HG03097 (cell line): ENCODE data around the gene TRIP4.

ENCODE experiments used
- ATAC-seq: cut with Tn5 transposase; IDR thresholded peaks from one replicate; pipeline ENCODE4 v1.9.1; 2021; ENCODE audit not compliant: unreplicated experiment, low FRiP score

TRIP4 gene

DNA sequence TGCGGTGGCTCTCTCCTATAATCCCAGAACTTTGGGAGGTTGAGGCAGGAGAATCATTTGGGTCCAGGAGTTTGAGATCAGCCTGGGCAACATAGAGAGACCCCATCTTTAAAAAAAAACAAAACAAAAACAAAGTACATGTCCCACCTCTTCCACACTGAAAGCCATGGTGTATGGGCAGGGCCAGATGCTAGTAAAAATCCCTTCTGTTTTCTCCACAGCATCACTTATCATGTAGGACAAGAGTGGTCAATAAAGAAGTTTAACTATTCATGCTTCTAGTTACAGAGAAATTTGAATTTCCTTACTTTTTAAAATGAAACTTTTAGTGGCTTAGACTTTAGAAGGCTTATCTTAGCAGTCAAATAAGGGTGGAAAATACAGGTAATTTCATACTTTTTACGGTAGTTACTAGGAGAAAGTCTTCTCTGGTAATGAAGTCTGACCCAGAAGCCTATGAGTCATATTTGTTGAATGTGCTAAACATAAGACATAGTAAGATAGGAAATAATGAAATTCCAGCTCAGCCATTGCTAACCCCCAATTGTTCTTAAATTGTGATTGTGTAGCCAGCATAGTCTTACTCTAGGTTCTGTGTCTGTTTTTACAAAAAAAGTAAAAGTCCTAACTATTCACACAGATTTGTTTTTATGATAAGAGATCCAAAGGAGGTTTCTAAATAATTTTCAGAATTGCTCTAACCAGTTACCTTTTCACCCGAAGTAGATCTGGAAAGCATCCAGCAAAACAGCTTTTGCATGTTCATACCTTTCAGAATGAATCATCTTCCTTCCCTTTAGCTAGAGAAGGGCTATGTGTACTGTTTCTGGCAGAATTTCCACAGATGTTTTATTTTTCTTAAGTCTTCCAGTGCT, 56.3 kb downstream of the TRIP4 start:
- ATAC-seq = no peak

GRCh38 chr15:64444836-64445235, 57.2 kb downstream of the TRIP4 start:
- ATAC-seq = no peak

GRCh38 chr15:64447536-64448315, 60.1 kb downstream of the TRIP4 start:
- no peak for ATAC-seq

- ATAC-seq = no peak
Observed at GRCh38 chr15:64452988-64453688, 65.5 kb downstream of the TRIP4 start.

GRCh38 chr15:64453689-64454037, 66.0 kb downstream of the TRIP4 start:
- ATAC-seq = no peak

GRCh38 chr15:64454282-64454681, 66.6 kb downstream of the TRIP4 start:
- no peak for ATAC-seq

DNA sequence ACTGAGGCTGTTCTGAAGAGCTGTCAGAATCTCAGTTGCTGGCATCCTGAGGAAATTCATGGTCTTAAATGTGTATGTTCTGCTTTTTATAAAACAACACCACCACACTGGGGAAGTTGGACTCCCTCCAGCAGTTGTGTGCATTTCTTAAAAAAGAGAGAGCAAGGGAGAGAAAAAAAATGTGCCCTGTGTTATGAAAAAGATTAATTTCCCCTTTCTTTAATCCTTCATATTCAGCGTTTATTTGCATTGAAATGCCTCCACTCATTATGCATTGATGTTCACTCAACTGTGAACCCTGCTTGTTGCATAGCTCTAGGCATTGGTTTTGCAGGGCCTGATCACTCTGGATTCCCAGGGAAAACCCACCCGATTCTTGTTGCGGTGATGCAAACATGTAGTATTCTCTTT, 68.3 kb downstream of the TRIP4 start:
- ATAC-seq = no peak

GRCh38 chr15:64456634-64457108, 69.0 kb downstream of the TRIP4 start:
- ATAC-seq = no peak

DNA sequence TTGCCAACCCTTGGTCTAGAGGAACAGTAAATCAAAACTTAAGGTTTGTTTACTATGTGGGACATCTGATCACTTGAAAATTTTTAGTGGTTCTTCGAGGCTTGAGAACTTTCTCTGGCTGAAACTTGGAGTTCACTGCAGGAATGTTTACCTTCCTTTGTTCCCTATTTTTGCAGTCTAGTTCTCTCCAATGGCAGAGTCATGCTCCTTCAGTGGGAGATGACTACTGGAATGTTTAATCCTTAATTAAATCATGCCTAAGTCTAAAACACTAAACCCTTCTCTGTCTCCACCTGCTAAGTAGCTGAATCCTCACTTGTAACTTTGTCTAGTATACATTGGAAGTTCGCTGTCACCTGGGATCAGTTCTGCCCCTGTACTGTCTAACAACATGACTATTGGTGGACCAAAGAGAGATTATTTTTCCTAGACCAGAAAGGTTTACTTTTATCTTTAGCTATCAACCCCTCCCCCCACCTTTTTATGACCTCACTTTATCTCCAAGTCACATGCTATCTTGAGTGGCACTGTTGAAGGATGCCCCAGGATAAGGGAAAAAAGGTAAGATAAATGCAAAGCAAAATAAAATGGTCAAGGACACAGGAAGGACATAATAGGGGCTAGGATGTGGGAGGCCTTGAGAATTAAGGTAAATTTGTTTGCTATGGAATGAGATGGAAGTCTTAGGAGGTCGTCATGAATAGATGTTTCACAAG, 71.6 kb downstream of the TRIP4 start:
- no peak for ATAC-seq

GRCh38 chr15:64460206-64460723, 72.6 kb downstream of the TRIP4 start, which contains the start of gene ZNF609:
TSS of gene ZNF609 (plus strand) at chr15:64460578. CDS start at chr15:64499420, 38,842 bp downstream.
- ATAC-seq = no peak

DNA sequence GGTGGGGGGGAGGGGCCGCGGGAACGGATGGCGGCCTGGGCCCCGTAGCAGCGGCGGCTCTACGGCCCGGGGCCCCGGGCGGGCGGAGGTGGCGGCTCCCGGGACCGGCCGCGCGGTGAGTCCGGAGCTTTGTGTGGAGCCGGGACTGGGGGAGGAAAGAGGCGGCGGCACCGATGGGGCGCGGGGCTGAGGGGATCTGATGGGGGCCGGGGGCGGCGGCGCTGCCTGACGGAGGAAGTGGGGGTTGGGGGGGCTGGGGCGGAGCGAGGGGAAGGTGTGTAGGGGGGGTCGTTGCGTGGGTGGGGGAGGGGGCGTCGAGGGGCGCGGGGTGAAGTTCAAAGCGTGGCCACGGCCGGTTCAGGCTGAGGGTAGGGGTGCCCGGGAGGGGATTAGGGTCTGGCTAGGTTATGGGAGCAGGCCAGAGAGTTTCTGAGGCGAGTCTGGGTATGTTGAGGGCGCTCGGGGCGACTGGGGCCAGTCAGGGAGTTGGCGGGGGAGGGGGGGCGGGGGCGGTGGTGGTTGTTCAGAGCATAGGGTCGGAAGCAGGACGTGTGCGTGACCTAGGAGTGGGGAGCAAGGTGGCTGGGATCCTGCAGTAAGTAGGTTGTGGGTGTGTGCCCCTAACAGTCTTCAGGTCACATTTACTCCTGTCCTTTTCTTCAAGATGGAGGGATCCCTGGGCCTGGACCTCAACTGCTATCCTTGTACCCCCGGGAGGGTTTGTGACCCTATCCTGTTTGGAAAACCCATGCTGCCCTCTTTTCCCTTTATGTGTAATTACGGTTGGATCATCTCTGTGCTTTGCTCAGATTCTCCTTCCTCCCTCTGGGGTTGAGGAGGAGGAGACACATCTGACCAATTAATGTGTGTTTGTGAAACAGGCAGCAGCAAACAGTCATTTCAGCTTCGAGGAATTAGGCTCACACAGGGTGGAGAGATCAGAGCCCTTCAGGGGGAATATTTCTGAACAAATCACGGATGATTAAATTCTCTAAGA, 73.4 kb downstream of the TRIP4 start:
- ATAC-seq = no peak

GRCh38 chr15:64461721-64462162, 74.1 kb downstream of the TRIP4 start:
- ATAC-seq = no peak

DNA sequence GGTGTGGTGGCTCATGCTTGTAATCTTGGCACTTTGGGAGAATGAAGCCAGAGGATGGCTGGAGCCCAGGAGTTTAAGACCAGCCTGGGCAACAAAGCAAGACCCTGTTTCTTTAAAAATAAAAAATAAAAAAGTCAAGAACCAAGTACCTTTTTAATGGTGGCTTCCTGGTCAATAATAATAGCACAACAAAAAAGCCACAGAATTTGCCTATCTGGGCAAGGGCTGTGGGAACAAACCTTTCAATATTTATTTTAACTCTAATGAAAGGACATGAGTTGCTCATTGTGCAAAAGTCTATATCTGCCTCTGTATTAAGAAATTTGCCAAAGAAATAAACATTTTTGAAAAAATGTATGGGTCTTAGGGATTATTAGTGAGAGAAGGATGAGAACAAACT, 74.9 kb downstream of the TRIP4 start:
- no peak for ATAC-seq

- no peak for ATAC-seq
Observed at GRCh38 chr15:64464276-64465005, 76.8 kb downstream of the TRIP4 start.

DNA sequence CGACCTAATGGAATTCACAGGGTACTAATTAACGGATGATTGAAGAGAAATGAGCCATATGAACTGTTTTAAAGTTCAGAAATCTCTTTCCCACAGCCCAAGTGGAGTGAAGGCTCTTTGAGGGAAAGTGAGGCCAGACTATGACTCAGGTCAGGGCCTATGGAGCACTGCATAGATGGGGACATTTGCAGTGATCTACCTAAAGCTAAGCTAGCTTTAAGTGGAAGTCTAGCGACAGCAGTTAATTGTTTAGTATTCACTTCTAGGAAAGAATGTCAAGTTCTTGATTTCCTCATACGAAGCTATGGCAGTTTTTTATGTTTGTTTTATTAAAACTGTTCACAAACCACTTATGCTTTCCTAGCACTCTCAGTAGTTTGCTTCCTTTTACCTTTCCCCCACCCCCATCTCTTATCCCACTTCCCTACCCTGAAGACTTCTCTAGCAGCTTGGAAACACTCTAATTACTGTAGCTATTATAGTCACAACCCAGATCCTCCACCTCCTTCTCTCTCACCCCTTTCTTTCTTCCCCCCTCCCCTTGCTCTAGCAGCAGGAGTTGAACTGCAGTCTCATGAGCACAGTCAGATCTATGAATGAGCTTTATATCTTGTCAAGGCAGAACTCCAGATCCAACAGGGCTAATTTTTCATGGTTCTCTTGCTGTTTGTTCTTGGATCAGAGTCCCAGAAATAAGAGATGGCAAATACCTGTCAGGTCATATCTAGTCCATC, 78.9 kb downstream of the TRIP4 start:
- ATAC-seq = no peak

GRCh38 chr15:64472161-64472560, 84.5 kb downstream of the TRIP4 start:
- no peak for ATAC-seq

DNA sequence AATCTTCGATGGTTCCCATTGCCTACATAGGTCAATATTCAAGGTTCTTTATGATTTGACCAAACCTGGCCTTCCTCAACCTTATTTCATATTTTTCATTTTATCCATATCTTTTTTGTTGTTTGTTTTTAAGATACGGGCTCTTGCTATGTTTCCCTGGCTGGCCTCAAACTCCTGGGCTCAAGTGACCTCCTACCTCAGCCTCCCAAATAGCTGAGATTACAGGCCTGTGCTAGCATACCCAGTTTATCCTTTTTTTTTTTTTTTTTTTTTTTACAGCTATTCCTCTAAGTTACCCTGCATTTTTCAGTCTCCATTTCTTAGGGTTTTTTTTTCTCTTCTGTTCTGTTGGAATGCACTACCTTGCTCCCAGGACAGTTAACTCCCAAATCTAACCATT, 87.2 kb downstream of the TRIP4 start:
- ATAC-seq = no peak

DNA sequence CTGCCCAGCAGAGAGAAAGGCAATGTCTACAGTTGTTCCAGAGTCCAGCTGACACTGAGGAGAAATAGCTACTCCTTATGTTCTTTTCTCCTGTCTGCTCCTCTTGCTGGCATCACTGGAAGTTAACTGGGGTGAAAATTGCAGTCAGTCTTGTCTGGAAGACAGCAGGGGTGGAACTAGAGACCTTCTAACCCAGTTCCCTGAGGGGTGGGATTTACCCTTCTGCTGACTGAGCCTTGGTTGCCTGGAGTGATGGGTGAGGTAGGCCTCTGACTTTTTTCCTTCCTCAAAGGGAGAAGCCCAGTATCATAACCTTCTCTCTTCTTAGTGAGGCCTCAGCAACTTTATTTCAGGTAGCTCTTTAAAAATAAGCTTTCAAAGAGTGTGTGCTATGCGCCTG, 88.9 kb downstream of the TRIP4 start:
- no peak for ATAC-seq
